Measurements from ENCODE around the gene CLDN20. TPM values are rescaled to one million over a fixed set of nuclear protein-coding genes. Genes with fewer than 3 reads are reported as not detected.

Gene CLDN20
- total and polyA plus RNA-seq, 2 of the 8 experiments (the other 6 are each of a cell fraction or from before 2014, with no cell fraction given), result not detected

DNA sequence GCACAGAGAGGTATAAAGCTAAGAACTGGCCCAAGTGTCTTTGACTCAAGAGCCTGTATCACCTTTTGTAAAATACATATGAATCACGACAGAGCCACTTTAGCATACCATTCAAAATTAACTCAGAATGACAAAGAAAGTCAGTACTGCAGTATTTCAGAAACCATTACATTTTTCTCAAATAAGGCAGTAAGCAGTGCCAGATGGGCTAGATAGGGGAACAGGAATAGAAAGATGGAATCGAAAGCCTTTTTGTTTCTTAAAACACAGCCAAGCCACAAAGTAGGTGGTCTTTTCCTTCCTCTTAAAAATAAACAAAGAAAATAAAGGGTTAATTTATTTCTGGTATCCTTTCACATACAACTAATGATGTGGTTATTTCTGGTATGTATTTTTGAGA, 10.3 kb downstream of the CLDN20 start (continued):
- TF ChIP-seq SUZ12 (IDR thresholded peaks at IDR 0.05; ENCODE audit: low read length), result no peak
- TF ChIP-seq CHD2 (IDR thresholded peaks at IDR 0.05; ENCODE audit: low read length), result no peak
- TF ChIP-seq CEBPB (IDR thresholded peaks at IDR 0.05; ENCODE audit: low read depth, low read length), result no peak
- no peak for TF ChIP-seq EGR1 (IDR thresholded peaks at IDR 0.05; ENCODE audit: borderline replicate concordance, low read depth, low read length)
- TF ChIP-seq FOSL1 (IDR thresholded peaks at IDR 0.05; ENCODE audit: insufficient read depth, low read depth, low read length), result no peak
- no peak for TF ChIP-seq TBP (IDR thresholded peaks at IDR 0.05; ENCODE audit: low read depth, low read length)
- TF ChIP-seq SP4 (IDR thresholded peaks at IDR 0.05; ENCODE audit: low read length), result no peak
- TF ChIP-seq, protein P1, sequence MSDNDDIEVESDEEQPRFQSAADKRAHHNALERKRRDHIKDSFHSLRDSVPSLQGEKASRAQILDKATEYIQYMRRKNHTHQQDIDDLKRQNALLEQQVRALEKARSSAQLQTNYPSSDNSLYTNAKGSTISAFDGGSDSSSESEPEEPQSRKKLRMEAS (IDR thresholded peaks at IDR 0.05), result no peak
- TF ChIP-seq SP1 (IDR thresholded peaks at IDR 0.05; ENCODE audit: low read depth, low read length), result no peak

All from H1 (cell line).